MM.1S (cell line): ENCODE data around the gene FARP1.

Experiments
- DNase-seq: peaks from one replicate; pipeline ENCODE4 v3.0.0-alpha.2; 2015
- H2AFZ ChIP-seq: fragments of 300-600 bp; sonication (generic); 2 replicates; pipeline ENCODE4 v1.6.0; 2016; ENCODE audit warnings: antibody characterized with exemption, low read length
- H3F3A ChIP-seq: fragments of 300-600 bp; sonication (generic); 2 replicates; pipeline ENCODE4 v1.6.1; 2016; ENCODE audit warnings: mild to moderate bottlenecking, antibody characterized with exemption, low read length, moderate library complexity, mixed read lengths; ENCODE audit not compliant: insufficient read depth
- H3K27ac ChIP-seq: fragments of 300-600 bp; sonication (generic); 2 replicates; pipeline ENCODE4 v1.5.1; 2016; ENCODE audit warnings: mild to moderate bottlenecking, low read length
- H3K27me3 ChIP-seq: fragments of 300-600 bp; sonication (generic); replicated peaks from 2 replicates; pipeline ENCODE4 v1.6.0; 2016; ENCODE audit warnings: low read length; ENCODE audit not compliant: insufficient read depth
- H3K36me3 ChIP-seq: fragments of 300-600 bp; sonication (generic); replicated peaks from 2 replicates; pipeline ENCODE4 v1.6.1; 2016; ENCODE audit warnings: mild to moderate bottlenecking, low read length, mixed read lengths; ENCODE audit not compliant: insufficient read depth
- H3K4me1 ChIP-seq: fragments of 300-600 bp; sonication (generic); 2 replicates; pipeline ENCODE4 v1.6.1; 2016; ENCODE audit warnings: low read length, mixed read lengths
- H3K4me2 ChIP-seq: fragments of 300-600 bp; sonication (generic); 2 replicates; pipeline ENCODE4 v1.6.0; 2016; ENCODE audit warnings: low read depth, low read length
- H3K4me3 ChIP-seq: fragments of 300-600 bp; sonication (generic); 2 replicates; pipeline ENCODE4 v1.5.1; 2016; ENCODE audit warnings: low read length, mixed read lengths
- H3K79me2 ChIP-seq: fragments of 300-600 bp; sonication (generic); 2 replicates; pipeline ENCODE4 v1.6.1; 2016; ENCODE audit warnings: mixed run types, low read length, mixed read lengths
- H3K9ac ChIP-seq: fragments of 300-600 bp; sonication (generic); 2 replicates; pipeline ENCODE4 v1.6.1; 2016; ENCODE audit warnings: low read length, mixed read lengths
- H3K9me2 ChIP-seq: fragments of 300-600 bp; sonication (generic); replicated peaks from 2 replicates; pipeline ENCODE4 v1.6.1; 2016; ENCODE audit warnings: mild to moderate bottlenecking, low read length, mixed read lengths; ENCODE audit not compliant: insufficient read depth
- H3K9me3 ChIP-seq: fragments of 300-600 bp; sonication (generic); replicated peaks from 2 replicates; pipeline ENCODE4 v1.6.1; 2016; ENCODE audit warnings: mild to moderate bottlenecking, low read length, mixed read lengths; ENCODE audit not compliant: insufficient read depth
- H4K20me1 ChIP-seq: fragments of 300-600 bp; sonication (generic); 2 replicates; pipeline ENCODE4 v1.6.1; 2016; ENCODE audit warnings: mild to moderate bottlenecking, low read length, moderate library complexity, mixed read lengths; ENCODE audit not compliant: insufficient read depth
- EZH2 ChIP-seq: fragments of 300-600 bp; sonication (generic); optimal IDR thresholded peaks from 2 replicates; pipeline ENCODE3; 2017; ENCODE audit warnings: low read depth, mild to moderate bottlenecking, antibody characterized with exemption, low read length, mixed read lengths
- EZH2phosphoT487 ChIP-seq: fragments of 300-600 bp; sonication (generic); IDR thresholded peaks from 2 replicates; pipeline ENCODE4 v1.6.1; 2018; ENCODE audit warnings: antibody characterized with exemption, low read length
- TF ChIP-seq, protein P1 (sequence below): fragments of 300-600 bp; sonication (generic); IDR thresholded peaks from 2 replicates; pipeline ENCODE4 v1.5.1; 2016; ENCODE audit warnings: antibody characterized with exemption, low read length, mixed read lengths

FARP1 gene

GRCh38 chr13:98110749-98111148, 32.1 kb upstream of the FARP1 start:
- Histone ChIP-seq H3K4me3 (no peak overlapping the region), H3K9ac (no peak overlapping the region), H3K9me3 (no peaks in the 10 kb centered on the region), H3K27me3 (no peaks in the 10 kb centered on the region), H2AFZ (no peak overlapping the region), H3K79me2 (no peaks in the 10 kb centered on the region), H3K4me2 (no peak overlapping the region), H3K27ac (no peak overlapping the region), H3K36me3 (no peaks in the 10 kb centered on the region), H4K20me1 (no peaks in the 10 kb centered on the region), H3K4me1 (no peaks in the 10 kb centered on the region), H3K9me2 (no peaks in the 10 kb centered on the region), H3F3A (no peaks in the 10 kb centered on the region)
- DNase-seq, result no peak
- TF ChIP-seq EZH2phosphoT487 (no peak), EZH2 (no peak)
- TF ChIP-seq, protein P1, sequence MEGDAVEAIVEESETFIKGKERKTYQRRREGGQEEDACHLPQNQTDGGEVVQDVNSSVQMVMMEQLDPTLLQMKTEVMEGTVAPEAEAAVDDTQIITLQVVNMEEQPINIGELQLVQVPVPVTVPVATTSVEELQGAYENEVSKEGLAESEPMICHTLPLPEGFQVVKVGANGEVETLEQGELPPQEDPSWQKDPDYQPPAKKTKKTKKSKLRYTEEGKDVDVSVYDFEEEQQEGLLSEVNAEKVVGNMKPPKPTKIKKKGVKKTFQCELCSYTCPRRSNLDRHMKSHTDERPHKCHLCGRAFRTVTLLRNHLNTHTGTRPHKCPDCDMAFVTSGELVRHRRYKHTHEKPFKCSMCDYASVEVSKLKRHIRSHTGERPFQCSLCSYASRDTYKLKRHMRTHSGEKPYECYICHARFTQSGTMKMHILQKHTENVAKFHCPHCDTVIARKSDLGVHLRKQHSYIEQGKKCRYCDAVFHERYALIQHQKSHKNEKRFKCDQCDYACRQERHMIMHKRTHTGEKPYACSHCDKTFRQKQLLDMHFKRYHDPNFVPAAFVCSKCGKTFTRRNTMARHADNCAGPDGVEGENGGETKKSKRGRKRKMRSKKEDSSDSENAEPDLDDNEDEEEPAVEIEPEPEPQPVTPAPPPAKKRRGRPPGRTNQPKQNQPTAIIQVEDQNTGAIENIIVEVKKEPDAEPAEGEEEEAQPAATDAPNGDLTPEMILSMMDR, result no peak

DNA sequence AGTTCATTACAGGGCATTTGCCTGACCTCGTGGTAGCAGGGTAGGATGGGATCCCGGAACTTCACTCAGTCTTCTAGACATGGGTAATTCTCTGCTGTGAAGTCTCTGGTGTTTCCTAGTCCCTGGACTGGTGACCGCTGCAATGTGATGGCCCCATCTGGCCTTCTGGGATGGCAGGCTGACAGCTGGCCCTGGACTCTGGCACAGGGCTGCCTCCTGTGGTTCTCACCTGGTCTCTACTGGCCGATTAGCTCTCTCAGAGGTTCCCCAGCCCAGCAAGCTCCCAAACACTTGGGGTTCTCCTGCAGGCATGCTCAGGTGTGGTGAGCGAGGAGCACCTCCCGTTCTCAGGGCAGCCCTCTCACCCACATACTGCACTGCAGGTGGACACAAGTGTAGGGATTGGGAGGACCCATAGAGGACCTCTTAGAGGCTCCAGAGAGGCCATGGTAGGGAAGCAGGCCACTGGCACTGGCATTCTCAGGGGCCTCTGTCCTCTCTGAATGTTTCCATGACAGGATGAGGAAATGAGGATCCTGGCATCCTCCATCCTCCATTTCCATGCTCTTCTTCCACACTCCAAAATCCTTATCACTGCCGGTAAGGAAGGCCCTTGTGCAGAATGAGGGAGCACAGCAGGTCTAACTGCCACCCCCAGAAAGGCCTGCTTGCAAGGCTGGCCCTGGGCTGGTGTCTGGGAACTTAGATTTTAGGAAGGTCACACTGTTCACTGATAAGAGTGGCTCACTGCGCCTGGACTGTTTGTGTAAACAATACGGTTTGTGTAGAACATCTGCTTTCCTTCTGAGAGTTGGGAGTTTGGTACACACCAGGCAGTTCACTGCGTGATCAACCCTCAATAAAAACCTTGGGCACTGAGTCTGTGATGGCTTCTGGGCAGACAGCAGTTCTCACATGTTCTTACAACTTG, 31.5 kb upstream of the FARP1 start:
- no peaks in the 10 kb centered on the region for H3K9me3 ChIP-seq
- no peaks in the 10 kb centered on the region for H3K79me2 ChIP-seq
- H3K9ac ChIP-seq, result no peak overlapping the region
- no peak overlapping the region for H3K4me3 ChIP-seq
- no peak overlapping the region for H2AFZ ChIP-seq
- H3K9me2 ChIP-seq, result no peaks in the 10 kb centered on the region
- no peaks in the 10 kb centered on the region for H3K4me1 ChIP-seq
- H3K27ac ChIP-seq, result no peak overlapping the region
- no peaks in the 10 kb centered on the region for H3K36me3 ChIP-seq
- H3F3A ChIP-seq, result no peaks in the 10 kb centered on the region
- H3K4me2 ChIP-seq, result no peak overlapping the region
- no peak for DNase-seq
- H4K20me1 ChIP-seq, result no peaks in the 10 kb centered on the region
- TF ChIP-seq, protein P1, result no peak
- TF ChIP-seq EZH2, result no peak
- TF ChIP-seq EZH2phosphoT487, result no peak
- no peaks in the 10 kb centered on the region for H3K27me3 ChIP-seq

DNA sequence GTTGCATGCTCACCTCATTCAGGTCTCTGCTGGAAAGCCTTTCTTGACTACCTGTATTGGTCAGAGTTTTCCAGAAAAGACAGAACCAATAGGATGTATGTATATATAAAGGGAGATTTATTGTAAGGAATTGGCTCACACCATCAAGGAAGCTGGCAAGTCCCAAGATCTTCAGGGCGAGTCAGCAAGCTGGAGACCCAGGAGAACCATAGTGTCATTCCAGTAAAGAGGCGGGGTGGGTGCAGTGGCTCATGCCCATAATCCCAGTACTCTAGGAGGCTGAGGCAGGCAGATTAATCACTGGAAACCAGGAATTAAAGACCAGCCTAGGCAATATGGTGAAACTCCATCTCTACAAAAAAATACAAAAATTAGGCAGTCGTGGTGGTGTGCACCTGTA, 30.4 kb upstream of the FARP1 start:
- Histone ChIP-seq H4K20me1 (no peaks in the 10 kb centered on the region), H2AFZ (no peak overlapping the region), H3K79me2 (no peaks in the 10 kb centered on the region), H3K9me2 (no peaks in the 10 kb centered on the region), H3K9ac (no peak overlapping the region), H3K36me3 (no peaks in the 10 kb centered on the region), H3K27me3 (no peaks in the 10 kb centered on the region), H3K4me1 (no peaks in the 10 kb centered on the region), H3K4me2 (no peak overlapping the region), H3K4me3 (no peak overlapping the region), H3F3A (no peaks in the 10 kb centered on the region), H3K9me3 (no peaks in the 10 kb centered on the region), H3K27ac (no peak overlapping the region)
- TF ChIP-seq EZH2, result no peak
- TF ChIP-seq EZH2phosphoT487, result no peak
- TF ChIP-seq, protein P1, result no peak
- no peak for DNase-seq
